ENCODE data around the gene CFDP1.
"Not testable (repeated sequence)": the region's sequence is repeated elsewhere in the genome, so short reads cannot be mapped to it uniquely, and the experiment has no call there.

The CFDP1 gene

GRCh38 chr16:75458029-75458428 is 24.7 kb upstream of the CFDP1 start:
- no peak for DNase-seq

DNA sequence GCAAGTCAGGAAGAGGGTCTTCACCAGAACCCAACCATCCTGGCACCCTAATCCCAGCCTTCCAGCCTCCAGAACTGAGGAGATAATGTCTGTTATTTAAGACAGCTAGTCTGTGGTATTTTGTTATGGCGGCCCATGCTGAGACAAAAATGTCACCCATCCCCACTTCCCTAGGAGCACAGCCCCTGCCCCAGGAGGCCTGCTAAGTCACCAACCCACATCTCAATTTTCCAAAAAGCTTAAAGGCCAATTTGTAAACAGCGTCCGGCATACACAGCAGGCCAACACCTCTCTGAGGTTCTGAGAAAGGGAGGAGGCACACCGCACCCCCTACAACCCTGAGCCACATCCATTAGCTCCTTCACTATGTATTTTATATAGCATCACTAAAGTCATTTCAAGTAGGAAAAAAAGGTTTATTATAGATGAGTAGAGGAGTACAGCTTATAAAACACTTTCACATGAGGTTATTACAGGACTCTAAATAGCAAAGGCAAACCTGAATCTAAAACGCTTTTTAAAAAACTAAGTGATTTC is 24.2 kb upstream of the CFDP1 start:
- no peak for DNase-seq

GRCh38 chr16:75456971-75457370 is 23.7 kb upstream of the CFDP1 start:
- DNase-seq, result no peak

- not testable (repeated sequence) for DNase-seq
These were observed 23.2 kb upstream of the CFDP1 start for GRCh38 chr16:75456486-75456885.

- DNase-seq, result no peak
These were observed 22.4 kb upstream of the CFDP1 start for GRCh38 chr16:75455677-75456076.

DNA sequence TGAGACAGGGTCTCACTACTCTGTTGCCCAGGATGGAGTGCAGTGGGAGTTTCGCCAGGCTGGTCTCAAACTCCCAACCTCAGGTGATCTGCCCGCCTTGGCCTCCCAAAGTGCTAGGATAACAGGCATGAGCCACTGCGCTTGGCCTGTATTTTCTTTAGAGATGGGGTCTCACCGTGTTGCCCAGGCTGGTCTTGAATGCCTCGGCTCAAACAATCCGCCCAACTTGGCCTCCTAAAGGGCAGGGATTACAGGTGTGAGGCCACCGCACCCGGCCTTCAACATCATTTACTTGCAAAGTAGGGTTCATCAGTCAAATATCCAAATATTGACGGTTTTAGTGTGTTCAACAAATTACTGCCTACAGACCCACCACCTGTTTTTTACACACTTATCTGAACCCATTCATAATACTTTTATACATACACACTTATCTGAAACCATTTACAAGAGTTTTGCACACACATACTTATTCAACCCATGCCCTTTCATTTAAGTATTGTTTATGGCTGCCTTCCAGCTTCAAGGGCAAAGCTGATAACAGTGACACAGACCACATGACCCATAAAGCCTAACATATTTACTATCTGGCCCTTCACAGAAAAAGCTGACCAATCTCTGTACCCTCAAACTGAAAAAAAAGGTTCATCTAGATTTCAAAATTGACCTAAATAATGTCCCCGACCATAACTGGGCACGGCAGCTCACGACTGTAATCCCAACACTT is 19.3 kb upstream of the CFDP1 start:
- no peak for DNase-seq

DNA sequence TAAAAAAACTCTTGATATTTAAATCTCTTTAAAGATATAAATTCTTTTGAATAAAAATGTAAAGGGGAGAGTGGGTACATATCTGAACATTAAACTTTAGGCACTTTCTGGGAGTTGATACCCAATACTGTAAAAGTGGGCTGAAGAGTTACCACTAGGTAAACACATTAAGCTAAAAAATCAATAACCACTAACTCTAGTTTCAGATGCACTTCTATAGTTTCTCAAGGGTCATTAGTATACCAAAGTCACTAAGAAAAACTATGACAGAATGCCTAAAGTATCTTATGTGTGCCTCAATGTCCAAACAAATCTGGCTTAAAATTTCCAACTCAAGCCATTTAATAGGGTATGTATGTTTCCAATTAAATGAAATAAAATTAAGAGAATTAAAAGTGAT is 13.1 kb upstream of the CFDP1 start:
- no peak for DNase-seq

DNA sequence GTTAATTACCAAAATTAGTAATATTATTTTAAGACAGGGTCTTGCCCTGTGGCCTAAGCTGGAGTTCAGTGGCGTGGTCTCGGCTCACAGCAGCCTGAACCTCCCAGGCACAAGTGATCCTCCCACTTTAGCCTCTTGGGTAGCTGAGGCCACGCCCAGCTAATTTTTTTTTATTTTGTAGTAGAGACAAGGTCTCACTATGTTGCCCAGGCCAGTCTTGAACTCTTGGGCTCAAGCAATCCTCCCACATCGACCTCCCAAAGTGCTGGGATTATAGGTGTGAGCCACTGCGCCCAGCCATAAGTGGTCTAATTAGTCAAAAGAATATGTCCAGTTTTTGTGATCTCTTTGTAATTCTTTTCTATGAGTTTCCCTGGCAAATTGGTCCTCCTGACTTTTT is 12.0 kb upstream of the CFDP1 start:
- DNase-seq, result no peak

DNA sequence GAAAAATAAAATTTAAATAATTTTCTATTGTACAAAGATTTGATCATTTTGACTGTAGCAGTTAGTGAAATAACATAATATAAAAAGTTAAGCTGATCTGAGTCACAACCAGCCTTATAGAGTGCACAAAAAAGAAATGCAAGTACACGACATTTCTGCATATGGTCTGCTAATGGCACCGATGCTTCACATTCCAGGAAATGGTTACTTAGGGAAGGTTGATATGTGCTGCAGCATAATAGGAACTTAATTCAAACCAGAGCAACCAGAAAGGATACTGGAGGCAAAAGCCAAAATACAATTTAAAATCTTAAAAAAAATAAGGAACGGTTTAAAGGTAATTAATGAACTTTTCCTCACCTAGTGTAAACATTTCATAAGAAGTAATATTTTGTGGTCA is 10.0 kb upstream of the CFDP1 start:
- DNase-seq, result no peak

- peak; percentile 81 for DNase-seq
These were observed 570 bp upstream of the CFDP1 start for GRCh38 chr16:75433732-75434413.

DNA sequence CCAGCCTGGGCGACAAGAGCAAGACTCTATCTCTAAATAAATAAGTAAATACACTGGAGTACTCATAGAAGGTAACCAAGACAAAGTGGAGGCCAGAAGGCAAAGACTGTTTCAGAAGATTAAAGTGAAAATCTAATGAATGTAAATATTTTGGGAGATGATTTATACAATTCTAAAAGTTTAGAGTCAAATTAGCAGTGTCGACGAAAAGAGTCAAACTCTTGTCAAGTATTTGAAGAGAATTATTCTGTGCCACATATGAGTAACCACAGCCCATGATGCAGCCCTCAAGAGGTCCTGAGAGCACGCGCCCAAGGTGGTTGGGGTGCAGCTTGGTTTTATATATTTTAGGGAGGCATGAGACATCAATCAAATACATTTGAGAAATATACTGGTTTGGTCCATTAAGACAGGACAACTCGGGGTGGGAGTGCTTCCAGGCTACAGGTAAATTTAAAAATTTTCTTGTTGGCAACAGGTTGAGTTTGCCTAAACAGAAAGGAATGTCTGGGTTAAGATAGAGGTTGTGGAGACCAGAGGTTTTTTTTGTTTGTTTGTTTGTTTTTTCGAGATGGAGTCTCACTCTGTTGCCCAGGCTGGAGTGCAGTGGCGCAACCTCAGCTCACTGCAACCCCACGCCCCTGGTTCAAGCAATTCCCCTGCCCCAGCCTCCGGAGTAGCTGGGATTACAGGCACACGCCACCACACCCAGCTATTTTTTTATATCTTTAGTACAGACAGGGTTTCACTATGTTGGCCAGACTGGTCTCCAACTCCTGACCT is 3.5 kb downstream of the CFDP1 start:
- DNase-seq, result no peak

DNA sequence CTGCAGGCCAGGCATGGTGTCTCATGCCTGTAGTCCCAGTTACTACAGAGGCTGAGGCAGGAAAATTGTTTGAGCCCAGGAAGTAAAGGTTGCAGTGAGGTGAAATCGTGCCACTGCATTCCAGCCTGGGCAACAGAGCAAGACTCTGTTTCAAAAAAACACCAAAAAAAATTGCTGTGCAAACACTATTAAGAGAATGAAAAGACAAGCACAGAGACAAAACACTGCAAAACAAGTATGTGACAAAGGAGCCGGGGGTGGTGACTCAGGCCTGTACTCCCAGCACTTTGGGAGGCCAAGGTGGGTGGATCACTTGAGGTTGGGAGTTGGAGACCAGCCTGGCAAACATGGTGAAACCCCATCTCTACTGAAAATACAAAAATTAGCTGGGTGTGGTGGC is 6.8 kb downstream of the CFDP1 start:
- not testable (repeated sequence) for DNase-seq

DNA sequence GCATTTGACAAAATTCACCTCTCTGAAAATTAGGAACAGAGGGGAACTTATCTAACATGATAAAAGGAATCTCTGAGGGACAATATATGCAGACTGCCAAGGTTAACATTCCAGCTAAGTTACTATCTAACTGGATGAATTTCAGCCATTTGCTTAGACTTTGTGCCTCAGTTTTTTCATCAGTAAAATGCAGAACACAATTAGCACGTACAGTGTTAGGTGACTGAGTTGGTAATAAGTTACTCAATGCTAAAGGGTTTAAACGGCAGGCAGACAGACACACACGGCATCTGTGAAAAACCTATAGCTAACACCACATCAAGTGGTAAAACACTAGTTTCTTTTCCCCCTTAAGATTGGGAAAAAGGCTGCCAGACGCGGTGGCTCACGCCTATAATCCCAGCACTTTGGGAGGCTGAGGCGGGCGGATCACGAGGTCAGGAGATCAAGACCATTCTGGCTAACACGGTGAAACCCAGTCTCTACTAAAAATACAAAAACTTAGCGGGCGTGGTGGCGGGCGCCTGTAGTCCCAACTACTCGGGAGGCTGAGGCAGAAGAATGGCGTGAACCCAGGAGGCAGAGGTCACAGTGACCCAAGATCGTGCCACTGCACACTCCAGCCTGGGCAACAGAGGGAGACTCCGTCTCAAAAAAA is 9.1 kb downstream of the CFDP1 start:
- not testable (repeated sequence) for DNase-seq

DNA sequence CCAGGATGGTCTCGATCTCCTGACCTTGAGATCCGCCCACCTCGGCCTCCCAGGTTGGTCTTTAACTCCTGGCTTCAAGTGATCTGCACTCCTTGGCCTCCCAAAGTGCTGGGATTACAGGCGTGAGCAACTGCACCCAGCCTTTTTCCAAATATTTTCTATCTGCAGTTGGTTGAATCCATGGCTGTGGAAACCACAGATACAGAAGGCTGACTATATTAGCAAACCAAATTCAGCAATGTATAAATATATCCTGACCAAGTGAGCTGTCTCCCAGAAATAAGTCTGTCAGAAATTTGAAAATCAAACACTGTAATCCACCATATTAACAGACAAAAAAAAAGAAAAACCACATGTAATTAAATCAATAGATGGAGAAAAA is 9.6 kb downstream of the CFDP1 start:
- no peak for DNase-seq

- no peak for DNase-seq
These were observed 11.5 kb downstream of the CFDP1 start for GRCh38 chr16:75421820-75422126.

- DNase-seq, result no peak
These were observed 12.1 kb downstream of the CFDP1 start for GRCh38 chr16:75420987-75421819.

- DNase-seq, result no peak
These were observed 16.3 kb downstream of the CFDP1 start for GRCh38 chr16:75416904-75417565.

DNA sequence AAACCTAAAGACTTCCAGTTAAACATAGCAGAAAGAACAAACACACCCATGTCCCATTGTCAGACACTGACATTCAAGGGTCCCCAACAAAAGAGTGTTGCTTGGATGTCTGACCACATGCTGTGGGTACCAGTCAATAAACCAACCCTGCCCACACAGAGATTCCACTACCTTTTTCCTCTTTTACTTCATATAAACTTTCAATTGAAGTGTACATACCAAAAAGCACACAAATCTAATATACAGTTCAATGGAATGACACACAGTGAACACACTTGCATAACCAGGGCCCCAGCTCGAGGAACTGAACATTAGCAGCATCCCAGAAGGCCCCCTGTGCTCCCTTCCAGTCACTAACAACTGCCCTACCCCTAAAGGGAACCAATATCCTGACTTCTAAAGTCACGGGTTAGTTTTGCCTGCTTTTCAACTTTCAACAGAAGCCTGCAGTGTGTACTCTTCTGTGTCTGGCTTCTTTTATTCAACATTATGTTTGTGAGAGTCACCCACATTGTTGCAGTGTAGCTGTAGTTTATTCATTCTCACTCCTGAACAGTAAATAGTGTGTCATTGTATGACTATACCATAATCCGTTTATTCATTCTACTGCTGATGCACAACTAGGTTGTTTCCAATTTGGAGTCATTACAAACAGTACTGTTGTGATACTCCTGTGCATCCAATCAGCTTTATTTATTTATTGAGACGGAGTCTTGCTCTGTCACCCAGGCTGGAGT is 18.0 kb downstream of the CFDP1 start:
- no peak for DNase-seq

GRCh38 chr16:75413951-75414350 is 19.4 kb downstream of the CFDP1 start:
- no peak for DNase-seq

DNA sequence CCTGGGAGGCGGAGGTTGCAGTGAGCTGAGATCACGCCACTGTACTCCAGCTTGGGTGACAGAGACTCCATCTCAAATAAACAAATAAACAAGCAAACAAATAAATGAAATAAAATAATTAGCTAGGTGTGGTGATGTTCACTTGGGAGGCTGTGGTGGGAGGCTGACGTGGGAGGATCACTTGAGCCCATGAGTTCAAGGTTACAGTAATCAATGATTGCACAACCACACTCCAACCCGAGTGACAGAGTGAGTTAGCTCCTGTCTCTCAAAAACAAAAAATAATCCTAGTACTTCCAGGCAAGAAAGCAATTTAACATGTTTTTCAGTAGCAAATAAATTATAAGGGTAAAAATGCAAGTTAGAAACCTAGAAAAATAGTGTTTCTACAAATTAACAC is 26.4 kb downstream of the CFDP1 start:
- DNase-seq, result no peak

- DNase-seq, result no peak
These were observed 30.4 kb downstream of the CFDP1 start for GRCh38 chr16:75402821-75403475.

Measured in CD4-positive, alpha-beta T cell treated with Interleukin-15 for 1 hour (primary cell).